HL-60/S4 (cell line): ENCODE results near the gene CNTROB.

Source experiments
- in situ Hi-C: fragments of 300-500 bp; cut with MboI; formaldehyde crosslinking; loops from 2 replicates; pipeline ENCODE4 v1.14.3; 2022; ENCODE audit warnings: low sequenced_read_pairs

Gene CNTROB

DNA sequence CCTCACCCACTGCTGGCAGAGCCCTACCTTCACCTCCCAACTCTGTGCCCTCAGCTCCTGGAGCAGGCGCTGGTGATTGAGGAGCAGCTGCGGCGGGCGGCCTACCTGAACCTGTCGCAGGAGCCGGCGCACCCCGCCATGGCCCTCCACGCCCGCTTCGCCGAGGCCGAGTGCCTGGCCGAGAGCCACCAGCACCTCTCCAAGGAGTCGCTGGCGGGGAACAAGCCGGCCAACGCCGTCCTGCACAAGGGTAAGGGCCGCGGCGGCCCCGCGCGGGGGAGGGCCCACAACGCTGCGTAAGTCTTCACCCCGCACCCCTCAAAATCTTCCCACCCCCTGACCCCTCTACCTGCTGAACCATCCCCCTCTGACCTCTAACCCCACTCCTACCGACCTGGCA lies 22.9 kb upstream of the CNTROB start:
- in situ Hi-C loops, result no loop called here

GRCh38 chr17:7910281-7910680 lies 21.7 kb upstream of the CNTROB start:
- in situ Hi-C loops, result no loop called here

GRCh38 chr17:7910711-7911110 lies 21.3 kb upstream of the CNTROB start:
- in situ Hi-C loops, result no loop called here

GRCh38 chr17:7911116-7911515 lies 20.9 kb upstream of the CNTROB start:
- in situ Hi-C loops, result no loop called here

GRCh38 chr17:7912927-7913524 lies 19.0 kb upstream of the CNTROB start:
- in situ Hi-C loops, result no loop called here

- in situ Hi-C loops, result no loop called here
These were observed 16.8 kb upstream of the CNTROB start for GRCh38 chr17:7915179-7915610.

DNA sequence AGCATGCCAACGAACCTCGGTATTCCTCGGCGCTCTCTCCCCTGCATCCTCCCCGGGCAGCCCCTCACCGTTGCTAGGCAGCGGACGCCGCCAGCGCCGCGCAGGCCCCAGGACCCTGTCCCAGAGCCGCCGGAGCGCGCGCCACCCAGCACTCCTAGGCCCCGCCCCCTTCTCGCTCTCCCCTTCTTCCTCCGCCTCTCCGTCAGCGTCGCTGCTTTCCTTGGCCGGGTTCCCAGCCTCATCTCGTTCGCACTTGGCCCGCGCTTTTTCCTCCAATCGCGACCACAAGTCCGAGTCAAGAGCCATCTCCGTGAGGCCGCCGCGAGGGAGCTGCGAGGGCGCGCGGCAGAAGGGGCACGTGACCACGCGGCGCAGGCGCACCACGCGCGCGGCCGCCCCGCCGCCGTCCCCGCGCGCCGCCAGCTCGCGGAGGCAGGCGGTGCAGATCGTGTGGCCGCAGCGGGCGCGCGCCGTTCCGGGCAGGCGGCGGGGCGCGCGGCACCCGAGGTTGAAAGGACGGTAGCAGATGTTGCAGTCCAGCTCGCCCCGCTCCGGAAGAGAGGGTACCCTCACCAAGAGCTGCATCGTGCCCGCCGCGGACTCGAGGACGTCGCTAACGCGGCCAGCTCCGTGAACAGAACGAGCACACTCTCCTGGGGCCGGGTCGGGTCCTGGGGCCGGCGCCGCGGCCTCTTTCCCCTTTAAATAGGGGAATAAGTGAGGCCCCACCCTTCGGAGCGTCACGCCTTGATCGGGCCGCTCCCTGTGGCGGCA lies 16.2 kb upstream of the CNTROB start, which contains the start of gene RNF227:
RNF227 (minus strand) TSS at position 679 of the 774 bp plus-strand sequence; CDS start at position 585, 94 bp downstream.
- in situ Hi-C loops, result no loop called here

DNA sequence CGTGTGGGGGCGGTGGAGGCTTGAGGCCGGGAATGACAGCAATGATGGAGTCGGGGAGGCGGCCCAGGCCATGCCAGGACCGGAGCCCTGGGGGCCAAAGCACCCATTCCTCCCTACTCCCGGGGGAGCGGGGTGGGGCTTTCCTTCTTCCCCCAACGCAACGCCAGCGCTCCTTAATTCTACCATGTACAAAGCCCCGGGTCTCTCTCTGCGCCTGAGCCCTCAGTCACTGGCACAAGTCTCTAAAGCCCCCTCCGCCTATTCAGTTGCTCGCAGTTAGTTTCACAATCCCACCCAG lies 15.7 kb upstream of the CNTROB start:
- in situ Hi-C loops, result no loop called here

GRCh38 chr17:7916808-7917207 lies 15.2 kb upstream of the CNTROB start:
- in situ Hi-C loops, result no loop called here

DNA sequence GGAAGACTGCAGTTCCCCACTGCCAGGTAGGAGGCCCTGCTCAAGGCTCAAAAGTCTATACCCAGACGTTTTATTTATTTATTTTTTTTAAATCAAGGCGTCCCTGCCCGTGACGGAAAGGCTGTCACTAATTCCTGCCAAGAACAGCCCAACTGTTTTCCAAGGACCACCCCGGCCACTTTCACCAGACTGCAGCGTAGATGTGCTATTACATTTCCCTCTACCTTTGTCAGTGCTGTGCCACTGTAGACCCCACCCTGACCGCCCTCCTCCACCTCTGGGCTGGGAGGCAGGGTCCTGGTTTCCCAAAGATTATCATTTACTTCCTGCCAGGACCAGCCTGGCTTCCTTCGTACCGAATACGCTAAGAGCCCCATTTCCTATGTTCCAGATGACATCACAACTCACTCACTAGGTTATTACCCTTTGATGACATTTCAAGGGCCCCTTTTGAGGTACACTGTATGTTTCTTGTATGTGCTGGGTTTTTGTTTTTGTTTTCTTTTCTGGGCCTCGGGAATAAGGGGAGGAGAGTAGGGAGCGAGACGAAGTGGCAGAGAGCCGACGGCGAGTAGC lies 9.6 kb upstream of the CNTROB start:
- in situ Hi-C loops, result no loop called here

- in situ Hi-C loops, result no loop called here
These were observed 9.0 kb upstream of the CNTROB start for GRCh38 chr17:7922845-7923628.

GRCh38 chr17:7927596-7927995 lies 4.4 kb upstream of the CNTROB start:
- in situ Hi-C loops, result no loop called here

DNA sequence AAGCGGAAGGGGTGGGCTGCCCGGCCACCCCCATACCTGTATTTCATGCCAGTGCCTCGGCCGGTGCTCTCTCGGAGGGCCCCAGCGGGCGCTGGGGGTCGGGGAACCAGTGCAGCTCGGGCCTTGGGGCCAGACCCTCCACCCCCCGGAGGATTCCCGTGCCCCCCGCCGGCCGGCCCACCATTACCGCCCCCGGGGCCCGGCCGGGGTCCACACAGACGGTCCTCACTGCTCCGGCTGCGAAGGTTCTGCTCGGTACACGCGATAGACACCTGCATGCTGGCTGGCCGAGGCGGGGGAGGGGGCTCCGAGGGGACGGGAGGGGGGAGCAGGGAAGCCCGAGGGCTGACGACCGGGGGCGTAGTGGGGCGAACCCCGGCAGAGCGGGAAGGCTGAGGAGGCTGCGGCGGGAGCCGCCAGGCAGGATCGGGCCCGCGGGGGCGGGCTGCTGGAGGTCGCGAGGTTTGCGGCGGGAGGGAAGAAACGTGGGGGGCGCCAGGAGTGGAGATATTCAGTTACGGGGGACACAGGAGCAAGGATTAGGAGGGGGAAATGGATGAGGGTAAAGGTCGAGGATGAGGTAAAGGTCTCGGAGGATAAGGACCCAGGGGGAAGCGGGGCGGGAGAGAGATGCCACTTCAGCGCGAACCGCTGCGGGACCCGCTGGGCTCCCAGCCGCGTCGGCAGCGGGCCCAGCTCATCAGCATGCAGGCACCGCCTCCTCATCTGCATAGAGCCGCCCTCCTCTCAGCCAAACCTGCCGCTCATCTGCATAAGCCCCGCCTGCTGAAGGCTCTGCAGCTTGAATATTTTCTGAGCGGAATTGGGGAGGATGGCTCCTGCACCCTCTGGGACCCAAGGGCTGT lies 2.6 kb upstream of the CNTROB start, which contains the start of gene KCNAB3:
KCNAB3 (minus strand) TSS at position 699 of the 866 bp plus-strand sequence; CDS start at position 278, 421 bp downstream.
- in situ Hi-C loops, result no loop called here

DNA sequence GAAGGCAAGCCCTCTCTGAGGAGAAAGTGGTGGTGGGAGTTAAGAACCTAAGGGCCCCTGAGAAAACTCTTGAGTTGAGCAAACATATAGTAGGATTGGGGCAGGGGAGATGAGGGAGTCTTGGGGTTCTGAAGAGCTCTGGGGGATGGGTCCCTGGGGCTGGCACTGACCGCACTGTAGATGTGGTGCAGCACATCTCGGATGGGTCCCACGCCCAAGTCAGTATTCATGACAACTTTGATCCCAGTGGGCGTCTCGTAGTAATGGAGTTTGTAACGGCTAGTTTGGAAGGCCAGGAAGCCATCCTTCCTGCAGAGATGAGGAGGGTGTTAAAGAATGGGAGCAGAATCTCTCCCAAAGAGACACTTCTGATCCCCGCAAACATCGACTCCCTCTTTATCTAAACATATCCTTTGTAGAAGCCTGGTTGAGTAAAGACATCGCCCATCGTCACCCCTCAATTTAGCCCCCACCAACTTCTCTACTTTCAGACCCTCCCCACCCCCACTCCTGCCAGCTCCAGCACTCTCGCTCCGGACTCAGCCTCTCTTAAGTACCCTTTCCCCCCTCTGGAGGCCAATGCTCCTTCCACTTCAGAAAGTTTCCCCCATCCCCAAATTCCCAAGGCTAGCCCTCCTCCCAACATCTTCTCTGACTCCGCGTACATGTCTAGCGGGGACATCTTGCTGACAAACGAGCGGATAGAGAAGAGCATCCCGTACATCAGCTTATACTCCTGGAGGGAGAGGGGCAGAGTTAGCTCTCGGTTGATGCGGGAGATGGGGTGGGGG lies 970 bp upstream of the CNTROB start:
- in situ Hi-C loops, result no loop called here

DNA sequence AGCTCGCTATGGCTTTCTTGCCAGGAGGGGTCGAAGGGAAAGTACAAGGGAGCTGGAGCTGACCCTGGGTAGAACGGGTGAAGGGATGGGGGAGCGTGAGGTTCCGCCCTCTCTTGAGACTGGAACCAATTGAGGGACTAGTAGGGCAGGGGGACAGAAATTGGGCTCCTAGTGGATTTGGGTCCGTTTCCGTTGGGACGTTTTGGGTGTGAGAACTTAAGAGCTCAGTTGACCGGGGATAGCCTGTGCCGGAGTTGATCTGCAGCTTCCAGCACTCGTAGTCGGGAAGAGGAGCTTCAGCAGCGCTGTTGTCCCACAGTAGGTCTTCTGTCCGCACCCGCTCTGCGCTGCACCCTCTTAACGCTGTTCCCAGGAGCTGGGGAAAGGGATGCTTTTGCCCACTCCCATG lies 481 bp downstream of the CNTROB start:
- in situ Hi-C loops, result no loop called here

GRCh38 chr17:7932949-7933348 lies 943 bp downstream of the CNTROB start:
- in situ Hi-C loops, result no loop called here

GRCh38 chr17:7935859-7936258 lies 3.9 kb downstream of the CNTROB start:
- in situ Hi-C loops, result no loop called here

- in situ Hi-C loops, result no loop called here
These were observed 8.0 kb downstream of the CNTROB start for GRCh38 chr17:7940034-7940433.

DNA sequence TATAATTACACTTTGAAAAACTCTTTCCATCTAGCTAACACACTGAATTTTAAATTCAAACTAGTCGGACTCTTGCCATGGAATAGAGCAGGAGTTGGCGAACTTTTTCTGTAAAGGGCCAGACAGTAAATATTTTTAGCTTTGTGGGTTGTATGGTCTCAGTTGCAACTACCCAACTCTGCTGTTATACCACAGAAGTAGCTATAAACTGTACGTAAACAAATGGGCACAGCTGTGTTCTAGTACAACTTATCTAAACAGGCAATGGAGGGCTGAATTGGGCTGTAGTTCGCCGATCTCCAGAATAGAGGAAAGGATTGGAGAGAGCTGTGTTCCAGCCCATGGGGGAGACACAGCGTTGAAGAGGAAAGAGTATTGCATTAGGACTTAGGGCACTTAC lies 8.7 kb downstream of the CNTROB start:
- in situ Hi-C loops, result no loop called here

GRCh38 chr17:7943291-7943690 lies 11.3 kb downstream of the CNTROB start:
- in situ Hi-C loops, result no loop called here
